DND-41 (cell line): Measurements from ENCODE around the gene PRKAR1A.

Experiments
- EZH2 ChIP-seq: IDR thresholded peaks from 3 replicates; pipeline ENCODE4 v1.6.1; 2012; ENCODE audit warnings: borderline replicate concordance, low read depth, mild to moderate bottlenecking, moderate library complexity, low read length, inconsistent platforms; ENCODE audit not compliant: severe bottlenecking
- TF ChIP-seq, protein P1 (sequence below): IDR thresholded peaks from 2 replicates; pipeline ENCODE4 v1.5.1; 2012; ENCODE audit warnings: borderline replicate concordance, low read length, moderate library complexity, mild to moderate bottlenecking; ENCODE audit not compliant: poor library complexity, severe bottlenecking; ENCODE audit errors: extremely low read depth

DNA sequence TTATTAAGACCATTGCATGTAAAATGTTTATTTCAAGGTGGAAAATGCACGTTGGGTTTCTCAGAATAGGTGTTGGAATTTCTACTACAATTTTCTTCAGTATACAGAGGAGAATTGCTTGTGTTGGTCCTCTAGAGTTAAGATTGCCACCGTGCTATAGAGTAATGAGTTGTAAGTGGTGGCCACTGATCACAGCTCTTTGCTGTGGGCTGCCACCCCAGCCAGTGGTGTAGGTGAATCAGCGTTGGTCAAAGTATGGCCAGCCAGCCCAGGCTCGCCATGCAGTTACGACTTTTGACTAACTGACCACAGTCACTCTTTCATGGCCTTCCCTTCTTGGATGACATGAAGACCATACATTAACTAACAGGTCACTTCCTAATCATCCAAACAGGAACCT lies 12.6 kb upstream of the PRKAR1A start:
- no peak for TF ChIP-seq EZH2
- TF ChIP-seq, protein P1, sequence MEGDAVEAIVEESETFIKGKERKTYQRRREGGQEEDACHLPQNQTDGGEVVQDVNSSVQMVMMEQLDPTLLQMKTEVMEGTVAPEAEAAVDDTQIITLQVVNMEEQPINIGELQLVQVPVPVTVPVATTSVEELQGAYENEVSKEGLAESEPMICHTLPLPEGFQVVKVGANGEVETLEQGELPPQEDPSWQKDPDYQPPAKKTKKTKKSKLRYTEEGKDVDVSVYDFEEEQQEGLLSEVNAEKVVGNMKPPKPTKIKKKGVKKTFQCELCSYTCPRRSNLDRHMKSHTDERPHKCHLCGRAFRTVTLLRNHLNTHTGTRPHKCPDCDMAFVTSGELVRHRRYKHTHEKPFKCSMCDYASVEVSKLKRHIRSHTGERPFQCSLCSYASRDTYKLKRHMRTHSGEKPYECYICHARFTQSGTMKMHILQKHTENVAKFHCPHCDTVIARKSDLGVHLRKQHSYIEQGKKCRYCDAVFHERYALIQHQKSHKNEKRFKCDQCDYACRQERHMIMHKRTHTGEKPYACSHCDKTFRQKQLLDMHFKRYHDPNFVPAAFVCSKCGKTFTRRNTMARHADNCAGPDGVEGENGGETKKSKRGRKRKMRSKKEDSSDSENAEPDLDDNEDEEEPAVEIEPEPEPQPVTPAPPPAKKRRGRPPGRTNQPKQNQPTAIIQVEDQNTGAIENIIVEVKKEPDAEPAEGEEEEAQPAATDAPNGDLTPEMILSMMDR: no peak
